Measurements from ENCODE around the gene RAB17. TPM values are rescaled to one million over a fixed set of nuclear protein-coding genes. Genes with fewer than 3 reads are reported as not detected.

RAB17 gene
- total and polyA plus RNA-seq, 2 of the 4 experiments (the other 2 are of a cell fraction) = 0.41 TPM; not detected in 1

DNA sequence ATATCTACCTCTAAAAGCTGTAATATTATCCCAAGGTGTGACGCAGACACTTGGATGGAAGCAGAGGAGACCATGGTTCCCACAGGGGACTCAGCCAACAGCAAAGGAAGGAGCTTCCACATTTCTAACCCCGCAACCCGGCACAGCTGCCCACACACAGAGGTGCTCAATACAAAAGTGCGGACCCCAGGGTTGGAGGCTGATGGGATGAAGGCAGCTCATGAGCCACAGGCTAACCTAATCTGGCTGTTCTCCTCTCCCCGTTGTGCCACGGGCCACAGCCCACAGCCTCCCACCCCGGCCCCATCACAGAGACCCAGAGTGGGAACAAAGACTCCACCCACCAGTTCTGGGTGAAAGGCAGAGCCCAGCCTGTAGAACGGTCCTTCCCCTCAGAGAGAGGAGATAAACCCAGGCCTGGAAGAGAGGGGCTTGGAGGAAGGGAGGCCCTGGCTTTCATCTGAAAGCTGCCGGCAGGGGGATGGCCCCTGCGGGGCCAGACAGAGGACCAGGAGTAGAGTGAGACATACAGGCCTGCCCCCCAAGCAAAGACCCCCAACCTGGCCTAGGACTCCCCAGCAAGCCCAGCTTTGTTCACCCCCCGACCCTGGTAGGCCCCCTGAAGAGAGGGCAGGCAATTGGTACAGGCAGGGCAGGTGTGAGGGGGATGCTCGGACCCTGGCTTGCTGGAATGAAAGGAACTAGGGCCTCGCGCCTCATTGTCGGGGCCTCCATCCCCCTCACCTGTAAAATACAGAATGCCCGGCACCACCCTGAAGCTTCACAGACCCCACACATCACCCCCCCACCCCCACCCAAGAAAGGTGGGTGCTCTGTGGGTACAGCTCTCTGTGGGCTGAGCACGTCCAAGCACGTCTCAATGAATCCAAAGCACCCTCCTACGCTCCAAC, 6.9 kb downstream of the RAB17 start:
- no peak overlapping the region for H3K4ac ChIP-seq (ENCODE audit: low read depth, low read length)
- no peaks in the 10 kb centered on the region for H4K20me1 ChIP-seq (ENCODE audit: insufficient read depth, low read length)
- no peaks in the 10 kb centered on the region for H3K4me1 ChIP-seq (ENCODE audit: control insufficient read depth, insufficient read depth, low read length)
- H2AFZ ChIP-seq (replicated peaks; ENCODE audit: low read length, poor library complexity) = no peak overlapping the region
- no peak overlapping the region for H2BK20ac ChIP-seq (ENCODE audit: low read depth, low read length)
- H3K9ac ChIP-seq (ENCODE audit: low read depth, low read length) = no peak overlapping the region
- H4K5ac ChIP-seq (ENCODE audit: low read depth, low read length) = no peak overlapping the region
- WGBS, 2 experiments (ENCODE audit: extremely low coverage in 2 of 2, insufficient read length in 1 of 2) = 62% methylated on average over 3 of the region's 19 CpGs; no CpG with 5 or more reads in 1 of the 2 experiments
- peaks cover 2% of the 10 kb centered on the region; the same call in 1 of the 2 replicates for H3K27me3 ChIP-seq (ENCODE audit: control insufficient read depth, insufficient read depth, low read length)
- no peak overlapping the region for H3K18ac ChIP-seq (ENCODE audit: low read depth, low read length)
- intact Hi-C loops (cut with micrococcal nuclease) (no loop called here), in situ Hi-C loops (cut with MboI; ENCODE audit: low sequenced_read_pairs) (no loop called here), dilution Hi-C loops (cut with HindIII; ENCODE audit: low sequenced_read_pairs, unreplicated experiment) (no loop called here)
- no peak overlapping the region for H2AK5ac ChIP-seq (ENCODE audit: low read depth, low read length)
- H3K36me3 ChIP-seq (ENCODE audit: control insufficient read depth, insufficient read depth, low read length) = no peaks in the 10 kb centered on the region
- H4K91ac ChIP-seq (ENCODE audit: insufficient read depth, low read depth, low read length) = no peak overlapping the region
- no peak overlapping the region for H3K56ac ChIP-seq (ENCODE audit: extremely low read depth, insufficient read depth, low read length)
- no peak overlapping the region; the same call in 2 of the 3 replicates for H2BK15ac ChIP-seq (ENCODE audit: low read depth, low read length)
- no peak overlapping the region for H3K27ac ChIP-seq (ENCODE audit: insufficient read depth, low read length)
- no peak overlapping the region for H2AK9ac ChIP-seq (replicated peaks; ENCODE audit: low read depth, low read length, poor library complexity)
- POLR2A ChIA-PET (ENCODE audit: unreplicated experiment) = no interaction called here
- CTCF ChIA-PET = interaction anchor here (0.6 to 2.9 kb wide), 2 partner anchors 161 to 162 kb away, joined by 3 to 20 read pairs; no protein-coding TSS in a partner anchor
- BruUV-seq (replicated peaks) = no TSS peak
- no peak overlapping the region for H3K4me2 ChIP-seq (ENCODE audit: low read depth, low read length)
- H3K14ac ChIP-seq (replicated peaks; ENCODE audit: low read depth, low read length) = no peak overlapping the region
- DNase-seq = no peak
- no peak overlapping the region for H2BK5ac ChIP-seq (ENCODE audit: low read depth, low read length, poor library complexity, severe bottlenecking)
- H4K8ac ChIP-seq (ENCODE audit: low read depth in 2 of 2, low read length in 2 of 2) = no peak overlapping the region
- H2BK120ac ChIP-seq (ENCODE audit: low read depth, low read length) = no peak overlapping the region
- H3K79me1 ChIP-seq (ENCODE audit: low read depth in 1 of 2, low read length in 2 of 2) = no peaks in the 10 kb centered on the region
- no peak overlapping the region for H3K4me3 ChIP-seq (ENCODE audit: insufficient read depth, low read depth, low read length)
- 0 out of 2 replicates have a peak, but pooled peaks cover 3% of the 10 kb centered on the region for H3K9me1 ChIP-seq (ENCODE audit: insufficient read depth, low read length)
- H3K9me3 ChIP-seq (ENCODE audit: control insufficient read depth, insufficient read depth, low read length) = peaks cover 3% of the 10 kb centered on the region; the same call in 1 of the 2 replicates
- H3K23ac ChIP-seq (ENCODE audit: low read depth, low read length) = no peak overlapping the region
- no peak for ATAC-seq (ENCODE audit: low read depth)
- no peak for TF ChIP-seq RCOR1 (IDR thresholded peaks at IDR 0.05; ENCODE audit: insufficient replicate concordance, low read length)
- no peak for TF ChIP-seq CTCF (conservative IDR thresholded peaks at IDR 0.05; ENCODE audit: low read depth, low read length)
- TF ChIP-seq CHD1 (IDR thresholded peaks at IDR 0.05; ENCODE audit: low read depth, low read length) = no peak
- no peak for TF ChIP-seq RFX5 (IDR thresholded peaks at IDR 0.05; ENCODE audit: low read depth, low read length)
- no peak for TF ChIP-seq FOS (IDR thresholded peaks at IDR 0.05; ENCODE audit: low read depth, low read length)
- no peak for TF ChIP-seq MXI1 (IDR thresholded peaks at IDR 0.05; ENCODE audit: borderline replicate concordance, low read depth, low read length)
- TF ChIP-seq, protein P1, sequence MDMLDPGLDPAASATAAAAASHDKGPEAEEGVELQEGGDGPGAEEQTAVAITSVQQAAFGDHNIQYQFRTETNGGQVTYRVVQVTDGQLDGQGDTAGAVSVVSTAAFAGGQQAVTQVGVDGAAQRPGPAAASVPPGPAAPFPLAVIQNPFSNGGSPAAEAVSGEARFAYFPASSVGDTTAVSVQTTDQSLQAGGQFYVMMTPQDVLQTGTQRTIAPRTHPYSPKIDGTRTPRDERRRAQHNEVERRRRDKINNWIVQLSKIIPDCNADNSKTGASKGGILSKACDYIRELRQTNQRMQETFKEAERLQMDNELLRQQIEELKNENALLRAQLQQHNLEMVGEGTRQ (IDR thresholded peaks at IDR 0.05; ENCODE audit: low read depth, low read length) = no peak
- no peak for TF ChIP-seq NFE2L2 (IDR thresholded peaks at IDR 0.05; ENCODE audit: low read depth, low read length)
- TF ChIP-seq SMC3 (IDR thresholded peaks at IDR 0.05; ENCODE audit: low read depth, low read length) = no peak
- TF ChIP-seq POLR2A (IDR thresholded peaks at IDR 0.05; ENCODE audit: low read depth, low read length) = no peak
- TF ChIP-seq MAFK (IDR thresholded peaks at IDR 0.05; ENCODE audit: low read depth, low read length) = no peak
- TF ChIP-seq MAZ (IDR thresholded peaks at IDR 0.05; ENCODE audit: borderline replicate concordance, low read depth, low read length) = no peak
- TF ChIP-seq CEBPB (IDR thresholded peaks at IDR 0.05; ENCODE audit: low read depth, low read length) = no peak
- TF ChIP-seq BHLHE40 (IDR thresholded peaks at IDR 0.05; ENCODE audit: low read depth, low read length) = no peak
- no peak for TF ChIP-seq RAD21 (IDR thresholded peaks at IDR 0.05; ENCODE audit: low read length)

Data from IMR-90 (cell line).